Colonic mucosa (tissue), 4 donors: ENCODE measurements around the gene TAOK1. TPM values are rescaled to one million over a fixed set of nuclear protein-coding genes. Genes with fewer than 3 reads are reported as not detected.

ENCODE experiments used
- DNase-seq: peaks from one replicate; pipeline ENCODE4 v3.0.0-alpha.2; 2020
- H3K27ac ChIP-seq: fragments of 200-600 bp; one replicate; pipeline ENCODE4 v1.8.0; 2021
- H3K27me3 ChIP-seq: fragments of 200-600 bp; one replicate; pipeline ENCODE4 v1.8.0; 2021
- H3K36me3 ChIP-seq: fragments of 200-600 bp; one replicate; pipeline ENCODE4 v1.8.0; 2021
- H3K4me1 ChIP-seq: fragments of 200-600 bp; one replicate; pipeline ENCODE4 v1.8.0; 2021; ENCODE audit warnings: mild to moderate bottlenecking
- H3K4me3 ChIP-seq: fragments of 200-600 bp; one replicate; pipeline ENCODE4 v1.8.0; 2021
- H3K9ac ChIP-seq, 2 donors: one replicate each; pipeline ENCODE4 v1.7.0; 2013; ENCODE audit warnings: control low read depth in 2 of 2, low read depth in 2 of 2, low read length in 2 of 2
- H3K9me3 ChIP-seq: fragments of 200-600 bp; one replicate; pipeline ENCODE4 v1.8.0; 2021
- CTCF ChIP-seq: fragments of 200-600 bp; IDR thresholded peaks from one replicate; pipeline ENCODE4 v1.8.0; 2022; ENCODE audit warnings: antibody characterized with exemption, mild to moderate bottlenecking
- intact Hi-C: fragments of 100-400 bp; cut with DNase I; formaldehyde crosslinking; loops from one replicate; pipeline ENCODE4 v1.14.1; 2022
- total RNA-seq, 2 donors: library from RNA; stranded (reverse); fragmentation: NEBNext Ultra II Directional in 1 of 2; extraction: Animal tissue kit (Norgen Biotek cat#: 25700) in 1 of 2; gene quantifications; one replicate each; pipeline ENCODE4 v1.2.1, GENCODE V29; 2021
- donor health status: healthy.
- donor health status: DM: no; HTN: no; CAD: no.
- donor health status: DM: no; HTN: no; CAD: no.

Gene TAOK1
- total RNA-seq, 2 donors from 2014 or later = 42.1 to 57.1 TPM

- Histone ChIP-seq H3K9me3 (no peaks in the 10 kb centered on the region), H3K27ac (no peak overlapping the region), H3K36me3 (no peaks in the 10 kb centered on the region), H3K4me3 (no peak overlapping the region), H3K9ac (no peak overlapping the region), H3K27me3 (no peaks in the 10 kb centered on the region), H3K4me1 (no peaks in the 10 kb centered on the region)
- intact Hi-C loops = no loop called here
- TF ChIP-seq CTCF = no peak
- DNase-seq = no peak
Measured at GRCh38 chr17:29368926-29369325, 21.2 kb upstream of the TAOK1 start.

GRCh38 chr17:29369831-29370735, 20.1 kb upstream of the TAOK1 start:
- Histone ChIP-seq H3K4me1 (no peaks in the 10 kb centered on the region), H3K9me3 (no peaks in the 10 kb centered on the region), H3K27ac (peak overlapping the region; percentile 19), H3K9ac (peak overlapping the region in 1 of 2 donors; percentile 51), H3K4me3 (peak overlapping the region; percentile 4), H3K27me3 (no peaks in the 10 kb centered on the region), H3K36me3 (no peaks in the 10 kb centered on the region)
- intact Hi-C loops = loop anchor here (2.0 kb wide), 1 partner anchor 167 kb away; no protein-coding TSS in a partner anchor
- TF ChIP-seq CTCF = peak; percentile 77
- peak; percentile 65 for DNase-seq

- no peak for TF ChIP-seq CTCF
- Histone ChIP-seq H3K9me3 (no peaks in the 10 kb centered on the region), H3K27ac (no peak overlapping the region), H3K4me3 (no peak overlapping the region), H3K9ac (no peak overlapping the region), H3K4me1 (no peaks in the 10 kb centered on the region), H3K27me3 (no peaks in the 10 kb centered on the region), H3K36me3 (no peaks in the 10 kb centered on the region)
- intact Hi-C loops = no loop called here
- no peak for DNase-seq
Measured at GRCh38 chr17:29376667-29377270, 13.4 kb upstream of the TAOK1 start.

GRCh38 chr17:29378500-29378899, 11.7 kb upstream of the TAOK1 start:
- Histone ChIP-seq H3K27ac (peak overlapping the region; percentile 23), H3K36me3 (no peaks in the 10 kb centered on the region), H3K27me3 (no peaks in the 10 kb centered on the region), H3K9me3 (no peaks in the 10 kb centered on the region), H3K4me3 (no peak overlapping the region), H3K9ac (no peak overlapping the region), H3K4me1 (no peaks in the 10 kb centered on the region)
- TF ChIP-seq CTCF = no peak
- DNase-seq = no peak
- intact Hi-C loops = no loop called here

GRCh38 chr17:29379084-29379991, 10.8 kb upstream of the TAOK1 start:
- DNase-seq = peak; percentile 37
- Histone ChIP-seq H3K27ac (peak overlapping the region; percentile 23), H3K27me3 (no peaks in the 10 kb centered on the region), H3K4me3 (no peak overlapping the region), H3K36me3 (no peaks in the 10 kb centered on the region), H3K9ac (peak overlapping the region in 1 of 2 donors; percentile 38), H3K9me3 (no peaks in the 10 kb centered on the region), H3K4me1 (no peaks in the 10 kb centered on the region)
- TF ChIP-seq CTCF = no peak
- intact Hi-C loops = no loop called here
